ENCODE data around the gene RAD9A.

RAD9A gene

GRCh38 chr11:67391304-67392182, at the start of gene RAD9A:
RAD9A (plus strand) TSS chr11:67391986; CDS start chr11:67392045, 59 bp downstream.
- DNase-seq: peak; percentile 98

- no peak for DNase-seq
Measured at GRCh38 chr11:67344264-67344663, 47.5 kb upstream of the RAD9A start.

- DNase-seq: no peak
Measured at GRCh38 chr11:67345247-67345919, 46.4 kb upstream of the RAD9A start.

GRCh38 chr11:67345920-67346819, 45.6 kb upstream of the RAD9A start:
- peak; percentile 91 for DNase-seq

- no peak for DNase-seq
Measured at GRCh38 chr11:67347964-67348749, 43.6 kb upstream of the RAD9A start.

GRCh38 chr11:67349036-67349435, 42.8 kb upstream of the RAD9A start:
- DNase-seq: no peak

GRCh38 chr11:67349457-67349856, 42.3 kb upstream of the RAD9A start:
- no peak for DNase-seq

GRCh38 chr11:67349928-67350465, 41.8 kb upstream of the RAD9A start:
- no peak for DNase-seq

GRCh38 chr11:67351275-67352005, 40.3 kb upstream of the RAD9A start:
- DNase-seq: peak; percentile 71

GRCh38 chr11:67352546-67353316, 39.1 kb upstream of the RAD9A start:
- peak; percentile 76 for DNase-seq

GRCh38 chr11:67353317-67354074, 38.3 kb upstream of the RAD9A start, which contains the start of gene POLD4:
POLD4 (minus strand) TSS chr11:67353546; CDS start chr11:67353399, 147 bp downstream.
- DNase-seq: peak; percentile 97

GRCh38 chr11:67354075-67355022, 37.4 kb upstream of the RAD9A start:
- DNase-seq: peak; percentile 54

GRCh38 chr11:67355023-67355793, 36.6 kb upstream of the RAD9A start:
- DNase-seq: no peak

- no peak for DNase-seq
Measured at GRCh38 chr11:67355794-67356386, 35.9 kb upstream of the RAD9A start.

- DNase-seq: no peak
Measured at GRCh38 chr11:67356387-67356863, 35.4 kb upstream of the RAD9A start.

GRCh38 chr11:67356864-67357561, 34.8 kb upstream of the RAD9A start:
- peak; percentile 79 for DNase-seq
